H9 (cell line): ENCODE results near the gene IGLL5. TPM values are rescaled to one million over a fixed set of nuclear protein-coding genes. Genes with fewer than 3 reads are reported as not detected.

Source experiments
- DNase-seq: peaks from one replicate; pipeline ENCODE4 v3.0.0-alpha.2; 2017
- H2AFZ ChIP-seq: one replicate; pipeline ENCODE4 v1.6.1; 2013; ENCODE audit warnings: mild to moderate bottlenecking, low read length, control low read depth, moderate library complexity
- H2AK5ac ChIP-seq: 2 replicates; pipeline ENCODE4 v1.6.1; 2013; ENCODE audit warnings: low read length, control low read depth, mixed read lengths; ENCODE audit not compliant: insufficient read length
- H2BK120ac ChIP-seq: one replicate; pipeline ENCODE4 v1.6.1; 2013; ENCODE audit warnings: low read depth, mild to moderate bottlenecking, low read length, control low read depth, inconsistent platforms; ENCODE audit not compliant: poor library complexity, severe bottlenecking
- H2BK12ac ChIP-seq: 2 replicates; pipeline ENCODE4 v1.6.1; 2013; ENCODE audit warnings: low read length, control low read depth, mixed read lengths, low read depth; ENCODE audit not compliant: insufficient read length
- H2BK15ac ChIP-seq: 2 replicates; pipeline ENCODE4 v1.6.1; 2013; ENCODE audit warnings: low read depth, low read length, control low read depth
- H2BK20ac ChIP-seq: one replicate; pipeline ENCODE4 v1.6.1; 2013; ENCODE audit warnings: low read depth, mild to moderate bottlenecking, low read length, control low read depth, inconsistent platforms; ENCODE audit not compliant: poor library complexity, severe bottlenecking
- H2BK5ac ChIP-seq: 2 replicates; pipeline ENCODE4 v1.6.1; 2013; ENCODE audit warnings: low read length, control low read depth, mixed read lengths; ENCODE audit not compliant: insufficient read length
- H3K14ac ChIP-seq: 2 replicates; pipeline ENCODE4 v1.6.1; 2013; ENCODE audit warnings: low read length, control low read depth; ENCODE audit not compliant: insufficient read depth
- H3K18ac ChIP-seq: 2 replicates; pipeline ENCODE4 v1.6.1; 2013; ENCODE audit warnings: low read depth, mild to moderate bottlenecking, mixed read lengths, low read length, control low read depth; ENCODE audit not compliant: insufficient read length
- H3K23ac ChIP-seq: 2 replicates; pipeline ENCODE4 v1.6.1; 2013; ENCODE audit warnings: low read length, control low read depth, mixed read lengths, low read depth; ENCODE audit not compliant: insufficient read length
- H3K23me2 ChIP-seq: 2 replicates; pipeline ENCODE4 v1.6.1; 2013; ENCODE audit warnings: low read depth, mild to moderate bottlenecking, mixed read lengths, low read length, control low read depth; ENCODE audit not compliant: insufficient read length, poor library complexity, severe bottlenecking
- H3K27ac ChIP-seq: 2 replicates; pipeline ENCODE4 v1.5.1; 2013; ENCODE audit warnings: low read length, control low read depth, mixed read lengths, low read depth; ENCODE audit not compliant: insufficient read length
- H3K27me3 ChIP-seq: 2 replicates; pipeline ENCODE4 v1.6.1; 2013; ENCODE audit warnings: low read length, control low read depth, inconsistent platforms; ENCODE audit not compliant: insufficient read depth
- H3K4ac ChIP-seq: 2 replicates; pipeline ENCODE4 v1.6.1; 2013; ENCODE audit warnings: low read depth, mild to moderate bottlenecking, control low read depth, inconsistent platforms, low read length, moderate library complexity
- H3K4me1 ChIP-seq: 2 replicates; pipeline ENCODE4 v1.6.1; 2013; ENCODE audit warnings: low read length, control low read depth, inconsistent platforms; ENCODE audit not compliant: insufficient read depth
- H3K4me2 ChIP-seq: 2 replicates; pipeline ENCODE4 v1.6.1; 2013; ENCODE audit warnings: low read length, control low read depth, mixed read lengths; ENCODE audit not compliant: insufficient read length, insufficient read depth
- H3K56ac ChIP-seq: 2 replicates; pipeline ENCODE4 v1.6.1; 2013; ENCODE audit warnings: low read depth, mild to moderate bottlenecking, mixed read lengths, low read length, control low read depth; ENCODE audit not compliant: insufficient read length
- H3K79me1 ChIP-seq: 2 replicates; pipeline ENCODE4 v1.6.1; 2013; ENCODE audit warnings: low read depth, mild to moderate bottlenecking, moderate library complexity, low read length, control low read depth, inconsistent platforms; ENCODE audit not compliant: insufficient read depth, poor library complexity, severe bottlenecking
- H3K79me2 ChIP-seq: 2 replicates; pipeline ENCODE4 v1.6.1; 2013; ENCODE audit warnings: low read length, control low read depth, inconsistent platforms; ENCODE audit not compliant: insufficient read depth
- H3K9ac ChIP-seq: 2 replicates; pipeline ENCODE4 v1.6.1; 2013; ENCODE audit warnings: low read length, control low read depth, mixed read lengths; ENCODE audit not compliant: insufficient read length; ENCODE audit errors: extremely low read depth
- H3K9me3 ChIP-seq: one replicate; pipeline ENCODE4 v1.6.1; 2013; ENCODE audit warnings: low read depth, low read length, inconsistent platforms; ENCODE audit not compliant: control insufficient read depth
- H3T11ph ChIP-seq: one replicate; pipeline ENCODE4 v1.6.1; 2013; ENCODE audit warnings: mild to moderate bottlenecking, low read length, control low read depth, inconsistent platforms
- H4K20me1 ChIP-seq: one replicate; pipeline ENCODE4 v1.6.1; 2013; ENCODE audit not compliant: control insufficient read depth, insufficient read length, insufficient read depth
- H4K5ac ChIP-seq: 2 replicates; pipeline ENCODE4 v1.6.1; 2013; ENCODE audit warnings: low read depth, mild to moderate bottlenecking, mixed read lengths, low read length, control low read depth; ENCODE audit not compliant: insufficient read length
- H4K8ac ChIP-seq: replicated peaks from 2 replicates; pipeline ENCODE4 v1.6.1; 2013; ENCODE audit warnings: low read length, control low read depth, mixed read lengths, low read depth; ENCODE audit not compliant: insufficient read length
- H4K91ac ChIP-seq: 2 replicates; pipeline ENCODE4 v1.6.1; 2013; ENCODE audit warnings: low read depth, mild to moderate bottlenecking, moderate library complexity, mixed read lengths, low read length, control low read depth; ENCODE audit not compliant: insufficient read length
- H3K27ac Mint-ChIP-seq, 3 experiments: 2 replicates in 2 of 3; 3 replicates in 1 of 3; pipeline ENCODE4 v1.8.0; 2020 to 2021; ENCODE audit warnings: mixed read lengths in 3 of 3, mild to moderate bottlenecking in 1 of 3, moderate library complexity in 1 of 3
- H3K27me3 Mint-ChIP-seq: 2 replicates; pipeline ENCODE4 v1.8.0; 2021; ENCODE audit warnings: low read depth, mild to moderate bottlenecking, moderate library complexity, mixed read lengths
- H3K36me3 Mint-ChIP-seq, 3 experiments: 2 replicates in 2 of 3; 3 replicates in 1 of 3; pipeline ENCODE4 v1.8.0; 2020 to 2021; ENCODE audit warnings: low read depth in 3 of 3, mixed read lengths in 3 of 3; ENCODE audit not compliant: insufficient read depth in 1 of 3
- H3K4me1 Mint-ChIP-seq, 2 experiments: 2 replicates each; pipeline ENCODE4 v1.8.0; 2020; ENCODE audit warnings: mixed read lengths in 2 of 2
- H3K4me3 Mint-ChIP-seq, 2 experiments: 2 replicates in 1 of 2; 3 replicates in 1 of 2; pipeline ENCODE4 v1.8.0; 2020 to 2021; ENCODE audit warnings: mild to moderate bottlenecking in 2 of 2, mixed read lengths in 2 of 2, moderate library complexity in 1 of 2
- H3K9me3 Mint-ChIP-seq, 2 experiments: 2 replicates in 1 of 2; 3 replicates in 1 of 2; pipeline ENCODE4 v1.8.0; 2020; ENCODE audit warnings: mild to moderate bottlenecking in 2 of 2, mixed read lengths in 2 of 2, moderate library complexity in 1 of 2
- WGBS: extraction: QIAGEN DNeasy Blood & Tissue Kit; methylation state at CpG from one replicate; pipeline ENCODE4 v1.1.7; 2013; ENCODE audit warnings: missing lambda C conversion rate, low lambda C conversion rate, mixed read lengths; ENCODE audit not compliant: insufficient read length; ENCODE audit errors: extremely low coverage; 5-methylcytosine and 5-hydroxymethylcytosine counted together
- total RNA-seq: library from RNA; stranded (reverse); gene quantifications from 2 replicates; pipeline ENCODE4 v1.2.1, GENCODE V29; 2021
- TF ChIP-seq, protein P1 (sequence below): fragments of 200-600 bp; sonication (generic); conservative IDR thresholded peaks from 3 replicates; pipeline ENCODE4 v1.8.0; 2021; ENCODE audit warnings: antibody characterized with exemption, mild to moderate bottlenecking

The IGLL5 gene
- total RNA-seq, 1 experiment from 2014 or later: not detected

DNA sequence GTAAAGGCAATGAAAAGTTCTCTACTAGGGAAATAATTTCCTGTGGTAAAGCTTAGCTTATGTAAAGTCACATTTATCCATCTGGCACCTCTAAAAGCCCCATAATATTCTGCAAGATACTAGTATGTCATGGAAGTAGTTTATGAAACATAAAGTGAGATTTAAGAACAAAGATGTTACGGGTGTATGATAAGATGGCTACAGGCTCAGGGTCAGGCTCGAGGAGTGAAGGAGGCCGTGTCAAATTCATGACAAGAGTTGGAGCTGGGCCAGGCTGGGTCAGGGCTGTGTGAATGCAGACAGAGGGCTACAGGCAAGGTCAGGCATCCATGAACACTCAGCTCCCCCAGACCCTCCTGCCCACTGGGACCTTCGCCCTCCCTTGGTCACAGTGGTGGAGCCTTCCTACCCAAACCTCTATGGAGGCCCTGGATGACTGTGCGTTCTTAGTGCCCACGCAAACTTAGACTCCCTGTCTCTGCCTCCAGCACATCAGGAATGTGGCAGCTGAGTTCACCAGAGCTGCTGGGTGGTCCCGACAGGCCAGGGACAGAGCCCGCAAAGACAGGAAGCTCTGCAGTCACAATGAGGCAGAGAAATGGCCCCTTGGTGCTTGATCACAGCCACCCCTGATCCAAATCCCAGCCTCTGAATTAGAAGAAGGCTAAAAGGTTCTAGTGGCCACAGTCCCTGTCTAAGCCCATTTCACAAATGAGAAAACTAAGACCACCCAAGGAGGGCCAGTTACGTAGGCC lies 14.8 kb downstream of the IGLL5 start:
- Histone ChIP-seq H3K27me3 (no peaks in the 10 kb centered on the region; the same call in 1 of the 2 replicates), H3K9me3 (no peaks in the 10 kb centered on the region), H2BK15ac (no peak overlapping the region), H3K79me2 (no peaks in the 10 kb centered on the region), H3K23ac (no peak overlapping the region), H4K8ac (no peak overlapping the region), H4K91ac (no peak overlapping the region), H3K4ac (no peak overlapping the region), H2BK20ac (no peak overlapping the region), H4K20me1 (no peaks in the 10 kb centered on the region), H3K23me2 (no peaks in the 10 kb centered on the region), H4K5ac (no peak overlapping the region), H2BK120ac (no peak overlapping the region), H3K27ac (no peak overlapping the region), H2AK5ac (no peak overlapping the region), H3K4me1 (no peaks in the 10 kb centered on the region), H3K56ac (no peak overlapping the region), H3K18ac (no peak overlapping the region), H3K79me1 (no peaks in the 10 kb centered on the region), H3K4me2 (no peak overlapping the region), H3K14ac (no peak overlapping the region; the same call in 1 of the 2 replicates), H2BK5ac (no peak overlapping the region), H3K9ac (no peak overlapping the region), H3T11ph (no peak overlapping the region), H2BK12ac (no peak overlapping the region), H2AFZ (no peak overlapping the region)
- no peak for DNase-seq
- TF ChIP-seq, protein P1, sequence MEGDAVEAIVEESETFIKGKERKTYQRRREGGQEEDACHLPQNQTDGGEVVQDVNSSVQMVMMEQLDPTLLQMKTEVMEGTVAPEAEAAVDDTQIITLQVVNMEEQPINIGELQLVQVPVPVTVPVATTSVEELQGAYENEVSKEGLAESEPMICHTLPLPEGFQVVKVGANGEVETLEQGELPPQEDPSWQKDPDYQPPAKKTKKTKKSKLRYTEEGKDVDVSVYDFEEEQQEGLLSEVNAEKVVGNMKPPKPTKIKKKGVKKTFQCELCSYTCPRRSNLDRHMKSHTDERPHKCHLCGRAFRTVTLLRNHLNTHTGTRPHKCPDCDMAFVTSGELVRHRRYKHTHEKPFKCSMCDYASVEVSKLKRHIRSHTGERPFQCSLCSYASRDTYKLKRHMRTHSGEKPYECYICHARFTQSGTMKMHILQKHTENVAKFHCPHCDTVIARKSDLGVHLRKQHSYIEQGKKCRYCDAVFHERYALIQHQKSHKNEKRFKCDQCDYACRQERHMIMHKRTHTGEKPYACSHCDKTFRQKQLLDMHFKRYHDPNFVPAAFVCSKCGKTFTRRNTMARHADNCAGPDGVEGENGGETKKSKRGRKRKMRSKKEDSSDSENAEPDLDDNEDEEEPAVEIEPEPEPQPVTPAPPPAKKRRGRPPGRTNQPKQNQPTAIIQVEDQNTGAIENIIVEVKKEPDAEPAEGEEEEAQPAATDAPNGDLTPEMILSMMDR: no peak
- no peaks in the 10 kb centered on the region for H3K36me3 Mint-ChIP-seq
- H3K27ac Mint-ChIP-seq: no peak overlapping the region
- H3K4me3 Mint-ChIP-seq: no peak overlapping the region
- WGBS: no CpG with 5 or more reads among the region's 9 CpGs
- H3K9me3 Mint-ChIP-seq: peaks cover 3% of the 10 kb centered on the region in 2 experiments; a peak in 3 of 5 replicates
- H3K27me3 Mint-ChIP-seq: peaks cover 89% of the 10 kb centered on the region
- no peaks in the 10 kb centered on the region for H3K4me1 Mint-ChIP-seq
